HUDEP-2 (cell line): ENCODE measurements around the gene MARCHF2.
A peak's percentile ranks its signal among the peaks of the same experiment; 100 is the strongest.
"Not testable (repeated sequence)": the region's sequence is repeated elsewhere in the genome, so short reads cannot be mapped to it uniquely, and the experiment has no call there.

ENCODE experiments used
- DNase-seq, 76 experiments: peaks; one replicate each; lab custom pipeline; 2025; ENCODE audit not compliant: unreplicated experiment in 76 of 76; lab: John Stamatoyannopoulos, UW

MARCHF2 gene

GRCh38 chr19:8403820-8404109 lies 9.3 kb upstream of the MARCHF2 start:
- no peak for DNase-seq

GRCh38 chr19:8404391-8405151 lies 8.5 kb upstream of the MARCHF2 start:
- no peak for DNase-seq

- DNase-seq = peak in 1 of 76 experiments; percentile 13
These were observed 2.4 kb upstream of the MARCHF2 start for GRCh38 chr19:8410718-8411117.

- peak in 16 of 76 experiments; percentile 19 to 82 (median 41) for DNase-seq
These were observed 507 bp downstream of the MARCHF2 start for GRCh38 chr19:8413629-8413995.

- peak in 1 of 76 experiments; percentile 24 for DNase-seq
These were observed 3.7 kb downstream of the MARCHF2 start for GRCh38 chr19:8416796-8417195.

- DNase-seq = no peak
These were observed 8.7 kb downstream of the MARCHF2 start for GRCh38 chr19:8421484-8422461.

- peak in 68 of 76 experiments; percentile 19 to 93 (median 64) for DNase-seq
These were observed 10.7 kb downstream of the MARCHF2 start for GRCh38 chr19:8423817-8424223.

- not testable (repeated sequence) for DNase-seq
These were observed 12.2 kb downstream of the MARCHF2 start for GRCh38 chr19:8425331-8425730.

GRCh38 chr19:8426283-8426682 lies 13.2 kb downstream of the MARCHF2 start:
- no peak for DNase-seq

GRCh38 chr19:8429044-8429443 lies 15.9 kb downstream of the MARCHF2 start:
- DNase-seq = no peak

- DNase-seq = no peak
These were observed 16.7 kb downstream of the MARCHF2 start for GRCh38 chr19:8429826-8430225.

GRCh38 chr19:8430650-8431049 lies 17.5 kb downstream of the MARCHF2 start:
- DNase-seq = no peak

- DNase-seq = no peak
These were observed 25.1 kb downstream of the MARCHF2 start for GRCh38 chr19:8438236-8438635.

GRCh38 chr19:8441725-8442544 lies 28.8 kb downstream of the MARCHF2 start:
- DNase-seq = no peak

- DNase-seq = not testable (repeated sequence)
These were observed 31.1 kb downstream of the MARCHF2 start for GRCh38 chr19:8444140-8444676.

- DNase-seq = peak; percentile 54 to 100 (median 99)
These were observed 31.8 kb downstream of the MARCHF2 start, which contains the start of gene HNRNPM for GRCh38 chr19:8444677-8445487. HNRNPM (plus strand) TSS chr19:8444975; CDS start chr19:8444999, 24 bp downstream.

GRCh38 chr19:8445488-8446001 lies 32.4 kb downstream of the MARCHF2 start:
- peak in 46 of 76 experiments; percentile 8 to 58 (median 40) for DNase-seq

GRCh38 chr19:8446061-8446709 lies 33.1 kb downstream of the MARCHF2 start:
- DNase-seq = no peak

GRCh38 chr19:8449830-8450229 lies 36.7 kb downstream of the MARCHF2 start:
- no peak for DNase-seq
